ENCODE data around the gene PRXL2A.

DNA sequence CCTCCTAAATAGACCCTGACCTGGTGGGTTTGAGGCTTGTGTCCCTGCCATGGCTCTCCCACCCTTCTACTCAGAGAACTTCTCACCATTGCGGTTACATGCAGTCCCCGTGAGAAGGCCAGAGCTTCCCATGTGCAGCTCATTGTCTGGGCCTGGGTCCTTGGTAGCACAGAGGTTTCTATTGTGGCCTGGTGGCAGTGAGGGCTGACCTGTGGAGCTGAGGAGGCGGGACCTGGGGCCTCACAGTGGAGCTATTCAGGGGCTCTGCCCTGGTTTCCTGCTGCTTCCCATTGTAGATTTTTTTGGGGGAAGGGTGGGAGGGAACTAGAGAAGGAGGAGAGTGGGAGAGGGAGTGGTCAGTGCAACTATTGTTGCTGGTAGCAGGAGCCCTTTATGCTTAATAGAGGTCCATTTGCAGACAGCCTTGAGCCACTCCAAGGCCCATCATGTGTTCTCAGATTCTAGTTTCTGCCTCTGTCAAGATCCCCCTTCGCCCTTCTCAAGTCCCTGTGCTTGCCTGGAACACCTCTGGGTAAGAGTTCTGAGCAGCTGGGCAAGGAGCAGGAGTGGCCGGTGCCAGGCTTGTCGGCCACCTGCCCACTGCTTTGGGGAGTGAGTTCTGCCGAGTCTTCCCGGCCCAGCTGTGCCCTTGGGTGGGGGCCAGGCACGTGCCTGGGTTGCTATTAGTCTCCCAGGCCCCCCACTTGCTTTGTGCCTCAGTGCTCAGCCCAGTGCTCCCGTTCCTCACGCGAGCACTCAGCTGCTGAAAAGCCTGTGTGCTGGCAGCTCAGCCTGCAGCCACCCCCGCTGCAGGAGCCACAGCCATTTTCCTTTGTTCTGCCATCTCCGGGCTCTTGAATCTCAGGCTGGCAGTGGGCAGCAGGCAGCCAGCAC, 56.5 kb downstream of the PRXL2A start:
- TF ChIP-seq POLR2A (IDR thresholded peaks at IDR 0.05), result no peak
- TF ChIP-seq, protein P1, sequence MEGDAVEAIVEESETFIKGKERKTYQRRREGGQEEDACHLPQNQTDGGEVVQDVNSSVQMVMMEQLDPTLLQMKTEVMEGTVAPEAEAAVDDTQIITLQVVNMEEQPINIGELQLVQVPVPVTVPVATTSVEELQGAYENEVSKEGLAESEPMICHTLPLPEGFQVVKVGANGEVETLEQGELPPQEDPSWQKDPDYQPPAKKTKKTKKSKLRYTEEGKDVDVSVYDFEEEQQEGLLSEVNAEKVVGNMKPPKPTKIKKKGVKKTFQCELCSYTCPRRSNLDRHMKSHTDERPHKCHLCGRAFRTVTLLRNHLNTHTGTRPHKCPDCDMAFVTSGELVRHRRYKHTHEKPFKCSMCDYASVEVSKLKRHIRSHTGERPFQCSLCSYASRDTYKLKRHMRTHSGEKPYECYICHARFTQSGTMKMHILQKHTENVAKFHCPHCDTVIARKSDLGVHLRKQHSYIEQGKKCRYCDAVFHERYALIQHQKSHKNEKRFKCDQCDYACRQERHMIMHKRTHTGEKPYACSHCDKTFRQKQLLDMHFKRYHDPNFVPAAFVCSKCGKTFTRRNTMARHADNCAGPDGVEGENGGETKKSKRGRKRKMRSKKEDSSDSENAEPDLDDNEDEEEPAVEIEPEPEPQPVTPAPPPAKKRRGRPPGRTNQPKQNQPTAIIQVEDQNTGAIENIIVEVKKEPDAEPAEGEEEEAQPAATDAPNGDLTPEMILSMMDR (IDR thresholded peaks at IDR 0.05), result no peak

Data from esophagus squamous epithelium (tissue), 4 donors.